ENCODE data around the gene NACC2.

NACC2 gene

DNA sequence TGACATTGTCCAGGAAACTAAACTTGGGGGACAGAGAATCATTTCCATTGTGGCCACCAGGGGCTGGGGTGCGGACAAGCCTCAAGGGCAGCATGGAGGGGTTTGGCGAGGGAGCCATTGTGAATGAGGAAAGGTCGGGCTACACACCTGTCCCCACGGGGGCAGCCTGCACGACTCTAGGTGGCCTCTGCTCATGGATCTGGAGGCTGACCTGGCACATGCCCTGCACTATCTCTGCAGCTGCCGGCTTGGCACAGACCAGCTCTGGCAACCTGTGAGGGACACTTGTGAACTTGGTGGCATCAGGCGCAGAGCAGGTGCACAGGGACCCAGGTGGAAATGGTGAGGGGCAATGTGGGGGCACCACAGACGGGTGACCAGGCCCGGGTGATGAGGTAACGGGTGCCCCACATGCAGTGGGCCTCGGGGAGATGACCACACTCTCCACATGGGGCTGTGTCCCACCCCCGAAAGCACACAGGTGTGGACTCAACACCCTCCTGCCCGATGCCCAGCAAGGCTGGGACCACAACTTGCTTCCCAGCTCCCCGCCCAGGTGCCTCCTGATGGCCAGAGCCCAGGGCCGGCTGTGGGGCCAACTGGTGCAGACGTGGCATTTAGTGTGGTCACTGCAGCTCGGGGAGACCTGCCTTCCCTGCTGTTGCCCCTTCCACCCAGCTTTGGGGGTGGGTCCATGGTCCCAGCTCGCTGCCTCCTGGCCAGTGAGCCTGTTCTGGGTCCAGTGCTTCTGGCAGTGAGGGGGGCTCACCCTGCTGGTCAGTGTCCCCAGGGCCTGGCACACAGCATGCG is 73.0 kb downstream of the NACC2 start:
- no peak for DNase-seq (ENCODE audit: low read depth)

DNA sequence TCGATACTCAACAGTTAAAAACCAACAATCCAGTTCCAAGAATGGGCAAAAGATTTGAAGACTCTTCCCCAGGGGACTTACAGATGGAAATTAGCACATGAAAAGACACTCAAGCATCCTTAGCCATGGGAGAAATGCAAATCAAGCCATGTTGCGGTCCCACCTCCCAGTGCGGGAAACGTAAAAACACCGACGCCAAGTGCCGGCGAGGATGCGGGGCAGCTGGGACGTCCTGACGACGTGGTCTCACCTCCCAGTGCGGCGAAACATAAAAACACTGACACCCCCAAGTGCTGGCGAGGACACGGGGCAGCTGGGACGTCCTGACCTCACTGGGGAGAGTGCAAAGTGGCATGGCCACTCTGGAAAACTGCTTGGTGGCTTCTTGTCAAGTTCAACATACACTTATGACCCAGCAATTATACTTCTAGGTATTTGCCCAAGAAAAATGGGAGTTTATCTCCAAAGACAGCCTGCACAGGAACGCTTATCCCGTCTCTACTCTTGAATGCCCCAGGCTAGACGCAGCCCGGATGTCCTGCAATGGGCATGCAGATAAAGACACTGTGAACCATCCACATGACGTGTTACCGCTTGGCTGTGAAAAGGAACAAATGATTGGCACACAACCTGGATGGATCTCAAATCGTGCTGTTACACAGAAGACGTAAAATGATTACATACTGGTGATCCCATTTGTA is 73.8 kb downstream of the NACC2 start:
- no peak for DNase-seq (ENCODE audit: low read depth)

GRCh38 chr9:136020671-136021070 is 74.4 kb downstream of the NACC2 start:
- no peak for DNase-seq (ENCODE audit: low read depth)

GRCh38 chr9:136020206-136020605 is 74.9 kb downstream of the NACC2 start:
- DNase-seq (ENCODE audit: low read depth): no peak

DNA sequence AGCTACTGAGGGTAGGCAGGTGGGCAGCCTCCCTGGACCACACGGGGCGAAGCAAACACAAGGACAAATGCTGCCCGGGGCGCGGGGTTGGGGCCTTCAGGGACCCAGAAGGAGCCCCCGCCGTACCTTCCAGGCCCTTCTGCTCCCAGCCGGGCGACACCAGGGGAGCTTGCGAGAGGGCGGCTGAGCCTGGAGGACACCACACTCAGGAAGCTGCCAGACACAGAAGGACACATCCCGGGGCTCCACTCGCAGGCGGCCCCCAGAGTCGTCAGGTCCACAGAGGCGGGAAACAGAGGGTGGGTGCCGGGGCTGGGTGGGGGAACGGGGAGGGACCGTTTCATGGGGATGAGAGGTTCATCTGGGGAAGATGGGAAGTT is 75.4 kb downstream of the NACC2 start:
- DNase-seq (ENCODE audit: low read depth): no peak

DNA sequence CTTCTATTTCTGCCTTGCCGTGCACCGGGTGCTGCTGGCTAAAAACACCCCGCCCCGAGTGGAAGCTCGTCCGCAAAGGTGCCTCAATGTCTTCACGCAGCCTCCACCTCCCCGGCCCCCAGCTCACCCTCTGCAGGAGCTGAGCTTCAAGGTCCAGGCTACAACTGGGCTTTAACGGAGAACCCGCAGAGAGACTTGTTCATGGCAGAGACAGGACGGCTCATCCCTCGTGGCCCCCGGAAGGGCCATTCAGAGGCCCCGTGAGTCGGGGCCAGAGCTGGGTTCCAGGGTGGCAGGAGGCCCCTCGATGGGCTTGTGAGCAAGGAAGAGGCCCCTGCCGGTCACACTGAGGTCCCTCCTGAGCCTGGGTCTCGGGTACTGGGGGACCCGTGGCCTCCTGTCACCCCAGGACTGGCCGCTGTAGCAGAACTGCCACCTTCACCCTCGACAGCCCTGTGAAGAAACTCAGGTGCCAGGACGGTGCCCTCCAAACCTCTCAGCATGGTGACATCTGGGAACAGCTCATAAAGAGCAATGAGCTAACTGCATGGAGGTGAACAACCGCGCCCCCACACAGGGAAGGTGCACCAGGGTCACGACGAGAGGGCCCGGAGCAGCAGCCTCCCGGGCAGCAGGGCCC is 75.9 kb downstream of the NACC2 start:
- DNase-seq (ENCODE audit: low read depth): no peak

- no peak for DNase-seq (ENCODE audit: low read depth)
Measured at GRCh38 chr9:136018257-136019031, 76.6 kb downstream of the NACC2 start.

- no peak for DNase-seq (ENCODE audit: low read depth)
Measured at GRCh38 chr9:136017289-136018190, 77.5 kb downstream of the NACC2 start.

DNA sequence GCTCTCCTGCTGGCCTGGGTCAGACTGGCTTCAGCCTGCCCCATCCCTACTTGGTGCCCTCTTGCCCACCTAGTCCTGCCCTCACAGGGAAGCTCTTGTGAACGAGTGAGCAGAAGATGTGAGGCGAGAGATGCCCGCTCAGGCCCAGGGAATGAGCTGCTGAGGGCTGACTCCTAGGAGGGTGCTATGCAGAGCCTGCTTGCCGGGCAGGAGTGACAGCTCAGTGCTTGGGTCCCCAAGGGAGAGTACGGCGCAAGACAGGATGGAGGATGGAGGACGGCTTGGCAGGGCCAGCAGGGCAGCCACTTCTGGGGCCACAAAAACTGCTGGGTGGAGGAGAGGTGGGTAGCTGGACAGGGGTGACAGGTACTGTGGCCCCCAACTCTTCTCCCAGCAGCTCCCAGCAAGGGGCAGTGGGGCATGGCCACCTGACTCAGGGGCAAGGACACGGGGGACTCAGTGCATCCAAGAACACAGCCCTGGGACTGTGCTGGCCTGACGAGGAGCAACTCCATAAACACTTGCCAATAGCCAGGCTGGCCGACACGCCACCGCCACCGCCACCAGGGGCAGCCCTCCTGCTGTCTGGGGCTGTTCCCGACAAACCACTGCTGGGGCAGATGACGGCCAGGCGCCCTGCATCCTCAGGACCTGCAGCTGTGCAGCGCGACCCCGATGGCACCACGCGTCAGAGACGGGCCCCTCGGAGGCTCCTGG is 78.4 kb downstream of the NACC2 start:
- no peak for DNase-seq (ENCODE audit: low read depth)

GRCh38 chr9:136015656-136016571 is 79.2 kb downstream of the NACC2 start:
- DNase-seq (ENCODE audit: low read depth): no peak

DNA sequence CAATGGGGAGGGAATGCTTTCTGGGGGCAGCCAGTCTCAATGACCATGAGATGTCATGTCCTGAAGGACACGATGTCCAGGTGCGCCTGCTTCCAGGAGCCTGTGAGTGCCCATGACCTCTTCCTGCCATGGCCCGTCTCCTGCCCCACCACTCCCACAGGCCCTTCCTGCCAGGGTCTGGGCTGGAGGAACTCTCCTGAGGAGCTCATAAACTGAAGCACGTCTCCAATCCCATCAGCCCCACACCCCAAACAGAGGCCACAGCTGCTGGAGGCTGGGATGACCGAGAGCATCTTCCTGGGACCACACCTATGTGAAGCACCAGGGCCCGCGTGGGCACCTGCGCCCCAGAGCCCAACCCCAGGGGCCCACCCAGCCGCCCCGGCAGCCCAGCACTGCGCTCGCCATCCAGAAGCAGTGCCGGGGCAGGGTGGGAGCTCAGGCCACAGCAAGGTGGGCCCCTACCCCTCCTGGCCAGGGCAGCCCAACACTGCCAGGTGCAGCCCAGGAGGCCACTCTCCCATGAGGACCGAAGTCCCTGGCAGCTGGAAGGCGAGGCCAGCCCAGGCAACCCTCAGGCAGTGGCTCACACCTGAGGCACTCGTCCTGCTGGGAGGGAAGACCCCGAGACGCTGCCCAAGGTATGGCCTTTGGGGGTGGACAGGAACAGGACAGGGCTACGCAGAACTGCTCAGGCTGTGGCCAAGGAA is 80.0 kb downstream of the NACC2 start:
- DNase-seq (ENCODE audit: low read depth): no peak

GRCh38 chr9:136014147-136014923 is 80.8 kb downstream of the NACC2 start:
- no peak for DNase-seq (ENCODE audit: low read depth)

GRCh38 chr9:136013524-136014034 is 81.5 kb downstream of the NACC2 start:
- DNase-seq (ENCODE audit: low read depth): no peak

DNA sequence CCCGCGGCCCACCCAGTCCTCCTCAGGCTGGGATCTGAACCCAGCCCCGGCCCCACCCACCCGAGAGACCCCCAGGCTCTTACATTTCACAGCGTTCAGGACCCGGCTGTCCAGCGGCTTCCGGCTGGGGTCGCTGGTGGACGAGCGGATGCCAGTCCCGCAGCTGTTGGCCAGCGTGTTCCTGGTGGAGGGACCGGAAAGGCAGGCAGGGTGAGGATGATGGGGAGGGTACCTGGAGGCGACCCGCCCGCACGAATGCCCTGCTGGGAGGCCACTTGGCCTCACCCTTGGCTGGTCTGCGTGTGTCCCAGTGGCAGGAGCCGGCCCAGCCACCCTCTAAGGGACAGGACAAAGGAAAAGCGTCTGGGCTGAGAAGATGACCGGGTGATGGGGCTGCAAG is 82.0 kb downstream of the NACC2 start:
- no peak for DNase-seq (ENCODE audit: low read depth)

GRCh38 chr9:136012651-136013050 is 82.4 kb downstream of the NACC2 start:
- no peak for DNase-seq (ENCODE audit: low read depth)

DNA sequence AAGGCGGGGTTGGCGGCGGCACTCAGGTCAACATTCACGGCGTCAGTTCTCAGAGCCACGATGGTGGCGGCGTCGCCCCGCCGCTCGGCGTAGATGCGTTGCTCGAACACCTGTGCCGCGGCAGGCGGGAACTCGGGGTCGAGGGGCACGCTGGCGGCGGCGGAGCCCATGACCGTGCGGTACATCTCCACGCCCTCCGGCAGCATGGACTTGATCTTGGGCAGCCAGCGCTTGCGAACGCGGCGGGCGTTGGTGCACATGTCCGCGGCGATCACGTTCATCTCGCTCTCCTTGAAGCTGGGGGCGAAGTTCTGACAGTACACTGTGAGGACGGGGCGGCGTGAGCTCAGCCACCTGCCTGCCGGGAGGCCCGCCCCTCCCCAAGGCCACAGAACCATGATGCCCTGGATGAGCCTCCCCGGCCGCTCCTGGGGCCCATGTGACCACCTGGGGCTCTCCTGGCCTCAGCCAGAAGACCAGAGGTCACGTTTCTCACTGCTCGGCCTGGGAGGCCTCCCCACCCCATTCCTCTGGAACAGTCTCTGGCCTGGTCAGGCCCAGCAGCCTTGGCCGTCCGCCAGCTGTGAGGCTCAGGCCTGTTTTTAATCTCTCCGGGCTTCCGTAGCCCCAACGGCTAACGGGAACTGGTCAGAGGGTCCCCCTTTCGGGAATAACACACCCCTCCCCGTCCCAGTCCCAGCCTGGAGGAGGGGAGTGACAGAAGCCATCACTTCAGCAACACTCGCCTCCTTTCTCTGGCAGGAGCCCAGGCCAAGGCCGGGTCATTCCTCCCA is 83.2 kb downstream of the NACC2 start:
- DNase-seq (ENCODE audit: low read depth): no peak

- DNase-seq (ENCODE audit: low read depth): no peak
Measured at GRCh38 chr9:136011376-136011702, 83.8 kb downstream of the NACC2 start.
